Sigmoid colon (tissue), 7 donors: ENCODE results near the gene KLK12. TPM values are rescaled to one million over a fixed set of nuclear protein-coding genes. Genes with fewer than 3 reads are reported as not detected.

Experiments
- DNase-seq: peaks from one replicate; pipeline ENCODE4 v3.0.0-alpha.2; 2019
- H3K27ac ChIP-seq, 4 donors: fragments of 200-600 bp; sonication (generic); one replicate each; pipeline ENCODE4 v1.5.1; 2016 to 2019; ENCODE audit warnings: mild to moderate bottlenecking in 1 of 4
- H3K27me3 ChIP-seq, 3 donors: fragments of 200-600 bp; sonication (generic); one replicate each; pipeline ENCODE4 v1.5.1; 2019; ENCODE audit warnings: mild to moderate bottlenecking in 1 of 3
- H3K36me3 ChIP-seq, 4 donors: fragments of 200-600 bp; sonication (generic); one replicate each; pipeline ENCODE4 v1.5.1; 2016 to 2019
- H3K4me1 ChIP-seq, 4 donors: fragments of 200-600 bp; sonication (generic); one replicate each; pipeline ENCODE4 v1.5.1; 2017 to 2019
- H3K4me3 ChIP-seq, 4 donors: fragments of 200-600 bp; sonication (generic); one replicate each; pipeline ENCODE4 v1.5.1; 2017 to 2019; ENCODE audit warnings: mild to moderate bottlenecking in 2 of 4, moderate library complexity in 1 of 4
- H3K9me3 ChIP-seq, 4 donors: fragments of 200-600 bp in 3 of 4; sonication (generic) in 3 of 4; one replicate each; pipeline versions ENCODE4 v1.5.1 to v1.6.1; 2013 to 2019
- CTCF ChIP-seq, 4 experiments: fragments of 450-650 bp in 3 of 4; fragments of 200-600 bp in 1 of 4; IDR thresholded peaks; one replicate each; pipeline ENCODE4 v1.5.1; 2016 to 2019; ENCODE audit warnings: antibody characterized with exemption in 4 of 4, mild to moderate bottlenecking in 3 of 4, moderate library complexity in 2 of 4
- EP300 ChIP-seq, 4 donors: sonication (generic); formaldehyde crosslinking; IDR thresholded peaks; one replicate each; pipeline ENCODE4 v1.6.1; 2017; ENCODE audit warnings: antibody characterized with exemption in 4 of 4
- POLR2A ChIP-seq, 2 donors: fragments of 450-650 bp; IDR thresholded peaks; one replicate each; pipeline ENCODE4 v1.6.1; 2016; ENCODE audit warnings: antibody characterized with exemption in 2 of 2, mild to moderate bottlenecking in 2 of 2, moderate library complexity in 2 of 2
- POLR2AphosphoS5 ChIP-seq, 4 donors: sonication (generic); formaldehyde crosslinking; IDR thresholded peaks; one replicate each; pipeline ENCODE4 v1.6.1; 2017; ENCODE audit warnings: antibody characterized with exemption in 4 of 4
- WGBS, 2 donors: extraction: QIAGEN DNeasy Blood & Tissue Kit; methylation state at CpG; one replicate each; pipeline ENCODE4 v1.1.7; 2013; 5-methylcytosine and 5-hydroxymethylcytosine counted together
- intact Hi-C: fragments of 100-400 bp; cut with DNase I; formaldehyde crosslinking; loops from one replicate; pipeline ENCODE4 v1.15.1; 2023
- polyA plus RNA-seq, 3 donors: library from polyadenylated mRNA; stranded (reverse); fragments of 200-250 nt; gene quantifications; one replicate each; pipeline ENCODE4 v1.2.3, GENCODE V29; 2013
- total RNA-seq, 4 donors: library from RNA; depleted of rRNA; stranded (reverse); fragments of >200 nt; gene quantifications; one replicate each; pipeline ENCODE4 v1.1.0, GENCODE V29; 2016
- donor health status: healthy with polysubstance abuse.
- donor health status: Bipolar disorder and iron deficiency.
- donor health status: healthy.

The KLK12 gene, protein sequence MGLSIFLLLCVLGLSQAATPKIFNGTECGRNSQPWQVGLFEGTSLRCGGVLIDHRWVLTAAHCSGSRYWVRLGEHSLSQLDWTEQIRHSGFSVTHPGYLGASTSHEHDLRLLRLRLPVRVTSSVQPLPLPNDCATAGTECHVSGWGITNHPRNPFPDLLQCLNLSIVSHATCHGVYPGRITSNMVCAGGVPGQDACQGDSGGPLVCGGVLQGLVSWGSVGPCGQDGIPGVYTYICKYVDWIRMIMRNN
- total RNA-seq, result not detected
- polyA plus RNA-seq, result 1 to 10 TPM in 1 of 3 donors, not detected in 2; 2.6 TPM

DNA sequence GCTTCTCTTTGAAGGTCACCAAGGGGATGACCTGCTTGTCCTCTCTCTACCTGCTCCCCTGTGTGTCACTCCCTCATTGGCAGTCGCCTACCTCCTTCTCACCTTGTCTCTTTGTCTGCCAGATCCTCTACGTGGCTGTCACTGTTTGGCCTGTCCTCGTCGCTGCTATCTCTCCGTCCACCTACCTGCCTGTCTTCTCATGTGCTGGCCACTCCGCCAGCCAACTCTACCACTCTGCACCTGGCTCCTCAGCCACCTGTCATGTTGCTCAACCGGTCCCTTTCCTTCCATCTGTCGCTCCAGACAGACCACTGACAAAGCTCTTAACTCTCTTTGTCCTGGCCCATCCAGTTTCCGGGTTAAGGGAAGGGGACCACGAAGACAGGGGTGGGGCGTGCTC, at the start of gene KLK12:
TSS of gene KLK12 (minus strand) at position 299 of the 400 bp plus-strand sequence. CDS start 381 bp downstream, outside the sequence.
- Histone ChIP-seq H3K4me3 (no peak within 1 kb of the TSS), H3K27me3 (peaks cover 0 to 22% (median 0%) of the 10 kb centered on the region in 3 donors), H3K9me3 (no peaks in the 10 kb centered on the region), H3K36me3 (no peaks in the 10 kb centered on the region), H3K4me1 (no peaks in the 10 kb centered on the region), H3K27ac (no peak within 1 kb of the TSS)
- intact Hi-C loops, result no loop called here
- DNase-seq, result no peak
- TF ChIP-seq POLR2AphosphoS5 (IDR thresholded peaks at IDR 0.05) (no peak), POLR2A (IDR thresholded peaks at IDR 0.05) (no peak), EP300 (IDR thresholded peaks at IDR 0.05) (no peak), CTCF (IDR thresholded peaks at IDR 0.05) (no peak)
- WGBS, 2 donors, result 33 to 44% methylated on average over 11 of the region's 11 CpGs

- H3K36me3 ChIP-seq, result no peaks in the 10 kb centered on the region
Measured at GRCh38 chr19:51084505-51084904, 49.7 kb upstream of the KLK12 start.

DNA sequence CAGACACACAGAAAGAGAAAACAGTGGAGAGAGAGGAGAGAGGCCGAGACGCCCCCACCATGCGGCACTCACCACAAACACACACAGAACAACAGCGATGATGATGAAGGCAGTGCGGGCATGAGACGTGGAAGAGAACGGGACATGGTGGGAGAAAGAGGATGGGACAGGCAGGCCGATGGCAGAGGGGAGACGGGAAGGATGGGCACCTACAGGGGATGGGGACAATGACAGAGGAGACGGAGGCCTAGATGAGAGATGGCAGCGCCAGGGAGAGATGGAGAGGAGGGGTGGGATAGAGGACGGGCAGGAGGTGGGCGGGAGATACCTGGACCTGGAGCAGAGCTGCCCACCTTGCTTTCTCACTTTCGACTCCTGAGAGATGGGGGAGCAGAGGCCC, 49.0 kb upstream of the KLK12 start:
- peaks cover 0 to 15% (median 0%) of the 10 kb centered on the region in 3 donors for H3K27me3 ChIP-seq
- no peak for DNase-seq
- WGBS, 2 donors, result 81% methylated on average over 14 of the region's 14 CpGs

More at GRCh38 chr19:51084505-51084904, 49.7 kb upstream of the KLK12 start:
- Histone ChIP-seq H3K27ac (no peak overlapping the region), H3K27me3 (peaks cover 0 to 11% (median 0%) of the 10 kb centered on the region in 3 donors), H3K4me1 (no peaks in the 10 kb centered on the region), H3K4me3 (no peak overlapping the region), H3K9me3 (no peaks in the 10 kb centered on the region)
- 70 to 80% methylated on average over 7 of the region's 7 CpGs for WGBS, 2 donors
- intact Hi-C loops, result no loop called here
- TF ChIP-seq POLR2AphosphoS5 (IDR thresholded peaks at IDR 0.05) (no peak), CTCF (IDR thresholded peaks at IDR 0.05) (no peak), POLR2A (IDR thresholded peaks at IDR 0.05) (no peak), EP300 (IDR thresholded peaks at IDR 0.05) (no peak)
- DNase-seq, result no peak

DNA sequence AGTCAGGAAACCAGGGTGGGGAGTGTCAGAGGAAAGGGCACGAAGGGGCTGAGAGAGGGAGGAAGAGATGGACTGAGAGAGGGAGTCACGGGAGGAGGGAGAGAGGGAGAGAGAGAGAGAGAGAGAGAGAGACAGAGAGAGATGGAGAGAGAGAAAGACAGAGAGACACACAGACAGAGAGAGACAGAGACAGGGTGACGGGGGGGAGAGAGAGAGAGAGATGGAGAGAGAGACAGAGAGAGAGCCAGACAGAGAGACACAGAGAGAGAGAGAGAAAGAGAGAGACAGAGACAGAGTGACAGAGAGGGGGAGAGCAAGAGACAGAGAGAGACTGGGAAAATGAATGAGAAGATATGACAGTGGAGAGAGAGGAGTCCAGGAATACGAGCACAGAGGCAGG, 48.4 kb upstream of the KLK12 start:
- peaks cover 0 to 15% (median 0%) of the 10 kb centered on the region in 3 donors for H3K27me3 ChIP-seq
- no peaks in the 10 kb centered on the region for H3K4me1 ChIP-seq
- H3K9me3 ChIP-seq, result no peaks in the 10 kb centered on the region
- WGBS, 2 donors, result 24 to 38% methylated on average over 4 of the region's 4 CpGs
- TF ChIP-seq EP300 (IDR thresholded peaks at IDR 0.05), result no peak
- TF ChIP-seq CTCF (IDR thresholded peaks at IDR 0.05), result no peak
- no peak overlapping the region for H3K27ac ChIP-seq
- no peak overlapping the region for H3K4me3 ChIP-seq
- H3K36me3 ChIP-seq, result no peaks in the 10 kb centered on the region
- no peak for DNase-seq
- intact Hi-C loops, result no loop called here

More for the DNA sequence above, 49.0 kb upstream of the KLK12 start:
- Histone ChIP-seq H3K27ac (no peak overlapping the region), H3K4me1 (no peaks in the 10 kb centered on the region), H3K9me3 (no peaks in the 10 kb centered on the region), H3K4me3 (no peak overlapping the region), H3K36me3 (no peaks in the 10 kb centered on the region)
- intact Hi-C loops, result no loop called here
- no peak for TF ChIP-seq EP300 (IDR thresholded peaks at IDR 0.05)
- no peak for TF ChIP-seq CTCF (IDR thresholded peaks at IDR 0.05)
- no peak for TF ChIP-seq POLR2AphosphoS5 (IDR thresholded peaks at IDR 0.05)
- no peak for TF ChIP-seq POLR2A (IDR thresholded peaks at IDR 0.05)

- WGBS, 2 donors, result 20 to 29% methylated on average over 7 of the region's 7 CpGs
Measured at GRCh38 chr19:51082611-51083010, 47.8 kb upstream of the KLK12 start, which contains the start of gene KLK14. KLK14 (minus strand) TSS chr19:51082887; CDS start chr19:51082614, 273 bp downstream.

More at GRCh38 chr19:51082611-51083010, 47.8 kb upstream of the KLK12 start, which contains the start of gene KLK14:
- H3K27me3 ChIP-seq, result peaks cover 0 to 15% (median 0%) of the 10 kb centered on the region in 3 donors
- no peaks in the 10 kb centered on the region for H3K9me3 ChIP-seq
- no peaks in the 10 kb centered on the region for H3K36me3 ChIP-seq
- H3K27ac ChIP-seq, result no peak within 1 kb of the TSS
- no peaks in the 10 kb centered on the region for H3K4me1 ChIP-seq
- H3K4me3 ChIP-seq, result no peak within 1 kb of the TSS
- intact Hi-C loops, result no loop called here
- TF ChIP-seq POLR2AphosphoS5 (IDR thresholded peaks at IDR 0.05), result no peak
- no peak for TF ChIP-seq POLR2A (IDR thresholded peaks at IDR 0.05)
- no peak for TF ChIP-seq EP300 (IDR thresholded peaks at IDR 0.05)
- no peak for TF ChIP-seq CTCF (IDR thresholded peaks at IDR 0.05)
- DNase-seq, result no peak
